HG02970 (cell line): ENCODE measurements around the gene ADGRA1.

ENCODE experiments used
- ATAC-seq: cut with Tn5 transposase; IDR thresholded peaks from one replicate; pipeline ENCODE4 v1.9.1; 2021; ENCODE audit warnings: mild to moderate bottlenecking, moderate library complexity, moderate number of reproducible peaks; ENCODE audit not compliant: unreplicated experiment, low FRiP score

Gene ADGRA1

GRCh38 chr10:133091316-133091715, 3.6 kb downstream of the ADGRA1 start:
- ATAC-seq = no peak

GRCh38 chr10:133093291-133093690, 5.6 kb downstream of the ADGRA1 start:
- ATAC-seq = no peak

GRCh38 chr10:133094286-133094685, 6.6 kb downstream of the ADGRA1 start:
- ATAC-seq = no peak

GRCh38 chr10:133094866-133095265, 7.1 kb downstream of the ADGRA1 start:
- ATAC-seq = no peak

- no peak for ATAC-seq
These were observed 7.9 kb downstream of the ADGRA1 start for GRCh38 chr10:133095586-133095985.

- no peak for ATAC-seq
These were observed 9.0 kb downstream of the ADGRA1 start for GRCh38 chr10:133096616-133097269.

GRCh38 chr10:133097418-133097817, 9.7 kb downstream of the ADGRA1 start:
- ATAC-seq = no peak

GRCh38 chr10:133097961-133098360, 10.2 kb downstream of the ADGRA1 start:
- no peak for ATAC-seq

- ATAC-seq = no peak
These were observed 10.9 kb downstream of the ADGRA1 start for GRCh38 chr10:133098426-133099124.

- ATAC-seq = no peak
These were observed 11.8 kb downstream of the ADGRA1 start for GRCh38 chr10:133099571-133099970.

- ATAC-seq = no peak
These were observed 12.5 kb downstream of the ADGRA1 start for GRCh38 chr10:133100186-133100585.

GRCh38 chr10:133100706-133101415, 13.1 kb downstream of the ADGRA1 start:
- no peak for ATAC-seq

- ATAC-seq = no peak
These were observed 13.7 kb downstream of the ADGRA1 start for GRCh38 chr10:133101416-133101810.

GRCh38 chr10:133102415-133103095, 14.8 kb downstream of the ADGRA1 start:
- no peak for ATAC-seq

- ATAC-seq = no peak
These were observed 15.7 kb downstream of the ADGRA1 start for GRCh38 chr10:133103311-133103910.

- no peak for ATAC-seq
These were observed 16.6 kb downstream of the ADGRA1 start for GRCh38 chr10:133104068-133104962.

- no peak for ATAC-seq
These were observed 17.4 kb downstream of the ADGRA1 start for GRCh38 chr10:133104963-133105640.

GRCh38 chr10:133105686-133106390, 18.1 kb downstream of the ADGRA1 start:
- no peak for ATAC-seq
